IPS-15b (cell line): Measurements from ENCODE around the gene DTX2.
"Not testable (repeated sequence)": the region's sequence is repeated elsewhere in the genome, so short reads cannot be mapped to it uniquely, and the experiment has no call there.

ENCODE experiments used
- H3K27me3 ChIP-seq: one replicate; pipeline ENCODE4 v1.6.1; 2013; ENCODE audit warnings: low read length; ENCODE audit not compliant: control insufficient read depth, insufficient read depth
- H3K36me3 ChIP-seq: one replicate; pipeline ENCODE4 v1.6.1; 2013; ENCODE audit warnings: low read length; ENCODE audit not compliant: control insufficient read depth, insufficient read depth
- H3K4me1 ChIP-seq: one replicate; pipeline ENCODE4 v1.6.1; 2013; ENCODE audit warnings: mild to moderate bottlenecking, low read length; ENCODE audit not compliant: control insufficient read depth, insufficient read depth
- H3K4me3 ChIP-seq: one replicate; pipeline ENCODE4 v1.5.1; 2013; ENCODE audit warnings: low read depth, low read length
- H3K9ac ChIP-seq: one replicate; pipeline ENCODE4 v1.6.1; 2013; ENCODE audit warnings: low read depth, mild to moderate bottlenecking, low read length
- H3K9me3 ChIP-seq: one replicate; pipeline ENCODE4 v1.6.1; 2013; ENCODE audit warnings: mild to moderate bottlenecking, low read length; ENCODE audit not compliant: control insufficient read depth, insufficient read depth

Gene DTX2

DNA sequence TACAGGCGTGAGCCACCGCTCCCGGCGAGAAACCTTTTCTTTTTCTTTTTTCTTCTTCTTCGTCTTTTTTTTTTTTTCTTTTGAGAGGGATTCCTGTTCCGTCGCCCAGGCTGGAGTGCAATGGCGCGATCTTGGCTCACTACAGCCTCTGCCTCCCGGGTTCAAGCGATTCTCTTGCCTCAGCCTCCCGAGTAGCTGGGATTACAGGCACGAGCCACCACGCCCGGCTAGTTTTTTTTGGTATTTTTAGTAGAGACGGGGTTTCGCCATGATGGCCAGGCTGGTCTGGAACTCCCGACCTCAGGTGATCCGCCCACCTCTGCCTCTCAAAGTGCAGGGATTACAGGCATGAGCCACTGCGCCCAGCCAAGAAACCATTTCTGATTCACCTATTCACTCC, 742 bp upstream of the DTX2 start:
- not testable (repeated sequence) for H3K4me1 ChIP-seq, H3K36me3 ChIP-seq, H3K27me3 ChIP-seq, H3K9me3 ChIP-seq, H3K9ac ChIP-seq, H3K4me3 ChIP-seq

DNA sequence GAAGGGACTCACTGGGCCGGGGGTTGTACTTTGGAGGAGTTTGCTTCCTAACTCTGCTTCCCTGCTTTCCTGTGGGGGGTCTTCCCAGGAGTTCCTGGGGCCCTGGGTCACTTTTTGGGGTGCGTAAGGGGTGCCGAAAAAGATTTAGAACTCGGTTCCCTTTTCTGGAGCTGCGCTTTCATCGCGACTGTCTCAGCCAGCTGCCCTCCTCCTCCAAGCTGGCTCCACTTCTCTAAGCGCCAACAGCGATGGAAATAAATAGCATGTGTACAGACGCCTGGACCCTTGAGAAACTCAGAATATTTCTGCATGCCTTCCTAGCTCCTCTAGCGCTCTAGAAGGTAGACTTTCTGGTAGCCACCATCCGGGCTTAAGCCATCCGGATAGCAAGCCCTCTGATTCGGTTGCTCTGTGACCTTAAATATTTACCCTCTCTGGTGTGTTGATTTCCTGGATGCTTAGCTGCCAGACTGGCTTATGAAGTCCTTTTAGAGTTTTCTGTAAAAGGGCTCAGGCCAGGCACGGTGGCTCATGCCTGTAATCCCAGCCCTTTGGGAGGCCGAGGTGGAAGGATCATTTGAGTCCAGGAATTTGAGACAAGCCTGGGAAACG, 868 bp downstream of the DTX2 start:
- H3K4me1 ChIP-seq, H3K27me3 ChIP-seq, H3K36me3 ChIP-seq, H3K9ac ChIP-seq, H3K4me3 ChIP-seq, H3K9me3 ChIP-seq: not testable (repeated sequence)

DNA sequence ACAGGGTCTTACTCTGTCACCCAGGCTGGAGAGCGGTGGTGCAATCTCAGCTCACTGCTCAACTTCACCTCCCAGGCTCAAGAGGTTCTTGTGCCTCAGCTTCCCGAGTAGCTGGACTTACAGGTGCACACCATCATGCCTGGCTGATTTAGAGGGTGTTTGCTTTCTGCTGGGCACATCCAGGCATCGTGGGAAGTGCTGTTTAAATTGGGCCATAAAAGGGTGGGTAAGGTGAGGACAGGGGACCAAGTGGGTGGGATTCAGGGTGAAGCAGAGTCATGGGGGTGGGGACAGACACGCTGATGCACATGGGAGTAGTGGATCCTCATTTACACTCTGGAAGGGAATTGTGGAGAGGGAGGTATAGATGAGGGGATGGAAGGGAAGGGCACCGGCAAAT, 3.5 kb downstream of the DTX2 start:
- H3K4me1 ChIP-seq, H3K27me3 ChIP-seq, H3K36me3 ChIP-seq, H3K9ac ChIP-seq, H3K4me3 ChIP-seq, H3K9me3 ChIP-seq: not testable (repeated sequence)

DNA sequence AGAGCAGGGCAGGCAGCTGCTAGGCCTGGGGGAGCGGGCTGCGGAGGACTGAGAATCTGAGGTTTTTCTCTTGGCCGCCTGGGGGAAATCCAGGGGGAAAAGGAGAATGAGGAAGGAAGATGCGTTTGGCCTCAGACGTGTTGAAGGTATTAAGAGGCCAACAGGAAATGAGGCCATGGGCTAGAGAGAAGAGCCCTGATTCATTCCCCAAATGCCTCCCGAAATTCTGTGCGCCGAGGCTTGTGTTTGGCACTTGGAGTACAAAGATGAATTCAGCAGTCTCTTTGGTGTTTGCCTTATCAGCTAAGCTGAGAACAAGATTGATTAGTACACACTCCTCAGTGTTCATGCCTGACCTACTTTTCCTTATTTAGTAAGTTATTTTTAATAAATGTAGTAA, 4.4 kb downstream of the DTX2 start:
- H3K27me3 ChIP-seq, H3K4me3 ChIP-seq, H3K36me3 ChIP-seq, H3K4me1 ChIP-seq, H3K9ac ChIP-seq, H3K9me3 ChIP-seq: not testable (repeated sequence)

DNA sequence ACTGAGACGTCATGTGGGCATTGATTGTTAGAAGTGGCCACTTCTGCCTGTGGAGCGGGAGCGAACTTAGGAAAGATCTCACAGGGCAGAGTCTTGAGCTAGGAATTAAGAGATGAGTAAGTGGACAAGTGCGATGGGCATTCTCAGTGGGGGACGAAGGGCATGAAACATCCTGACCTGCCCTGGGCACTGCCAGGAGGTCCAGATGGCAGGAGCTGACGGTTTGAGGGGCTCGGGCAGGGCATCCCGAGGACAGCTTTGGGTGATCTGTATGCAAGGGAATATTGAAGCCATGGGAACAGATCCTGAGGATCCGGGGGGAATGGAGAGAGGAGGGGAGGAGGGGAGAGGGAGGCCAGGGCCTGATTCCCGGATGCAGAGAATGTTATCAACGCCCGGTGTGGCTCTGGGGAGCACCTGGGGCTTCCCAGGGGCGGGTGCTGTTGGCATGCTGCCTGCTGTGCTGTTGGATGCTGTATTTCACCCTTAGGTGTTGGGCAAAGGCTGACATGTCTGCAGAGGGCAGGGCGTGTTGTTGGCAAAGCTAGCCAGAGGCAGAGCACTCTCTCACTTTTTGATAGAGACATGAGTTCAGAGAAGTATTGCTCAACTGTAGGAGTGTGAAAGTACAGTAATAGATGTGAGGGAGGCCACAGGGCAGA, 6.4 kb downstream of the DTX2 start:
- H3K27me3 ChIP-seq, H3K4me1 ChIP-seq, H3K9me3 ChIP-seq, H3K9ac ChIP-seq, H3K36me3 ChIP-seq, H3K4me3 ChIP-seq: not testable (repeated sequence)

DNA sequence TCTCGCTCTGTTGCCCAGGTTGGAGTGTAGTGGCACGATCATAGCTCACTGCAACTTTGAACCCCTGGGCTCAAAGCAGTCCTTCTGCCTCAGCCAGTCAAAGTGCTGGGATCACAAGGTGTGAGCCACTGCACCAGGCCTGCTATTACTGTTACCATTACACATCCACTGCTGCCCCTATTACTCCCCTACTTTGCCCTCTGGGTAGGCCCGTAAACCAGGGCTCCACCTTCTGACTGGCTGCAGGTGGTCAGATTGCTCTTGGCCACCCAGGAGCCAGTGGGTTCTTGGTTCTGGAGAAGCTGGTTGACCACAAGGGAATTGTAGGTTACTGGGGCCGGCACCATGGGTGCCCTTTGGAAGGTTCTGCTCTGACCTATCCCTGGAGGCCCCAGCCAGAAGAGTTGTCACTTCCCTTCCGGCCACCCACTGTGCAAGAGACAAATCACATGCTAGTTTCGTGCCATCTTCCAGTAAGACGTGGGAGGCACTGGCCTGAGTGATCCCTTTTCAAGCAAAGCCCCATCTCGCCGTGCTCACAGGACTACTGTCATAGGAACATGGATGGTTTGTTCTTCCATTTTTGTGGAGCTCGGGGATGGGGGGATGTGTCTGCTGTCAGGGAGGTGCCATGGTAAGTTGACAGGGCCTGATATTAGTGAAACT, 10.2 kb downstream of the DTX2 start:
- not testable (repeated sequence) for H3K27me3 ChIP-seq, H3K36me3 ChIP-seq

DNA sequence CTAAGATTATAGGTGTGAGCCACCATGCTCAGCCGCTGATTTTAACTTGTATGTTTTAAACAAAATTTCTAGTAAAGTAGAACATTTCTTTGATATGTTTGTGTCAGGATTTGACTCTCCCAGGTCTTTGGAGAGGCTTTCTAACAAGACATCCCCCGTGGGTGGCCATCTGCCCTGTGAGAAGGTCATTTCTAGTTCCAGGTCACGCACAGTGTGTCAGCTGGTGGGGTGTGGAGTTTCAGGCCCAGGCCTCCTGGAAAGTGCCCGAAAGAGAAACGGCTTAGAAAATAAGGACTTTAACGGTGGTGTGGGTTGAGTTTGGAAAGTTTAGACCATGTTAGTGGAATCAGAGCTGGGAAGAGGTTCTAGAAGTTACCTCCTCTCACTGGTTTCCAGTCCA, 11.6 kb downstream of the DTX2 start:
- not testable (repeated sequence) for H3K9me3 ChIP-seq, H3K27me3 ChIP-seq, H3K4me3 ChIP-seq, H3K36me3 ChIP-seq, H3K4me1 ChIP-seq, H3K9ac ChIP-seq

More for the DNA sequence above, 10.2 kb downstream of the DTX2 start:
- H3K4me1 ChIP-seq, H3K4me3 ChIP-seq, H3K9me3 ChIP-seq, H3K9ac ChIP-seq: not testable (repeated sequence)

DNA sequence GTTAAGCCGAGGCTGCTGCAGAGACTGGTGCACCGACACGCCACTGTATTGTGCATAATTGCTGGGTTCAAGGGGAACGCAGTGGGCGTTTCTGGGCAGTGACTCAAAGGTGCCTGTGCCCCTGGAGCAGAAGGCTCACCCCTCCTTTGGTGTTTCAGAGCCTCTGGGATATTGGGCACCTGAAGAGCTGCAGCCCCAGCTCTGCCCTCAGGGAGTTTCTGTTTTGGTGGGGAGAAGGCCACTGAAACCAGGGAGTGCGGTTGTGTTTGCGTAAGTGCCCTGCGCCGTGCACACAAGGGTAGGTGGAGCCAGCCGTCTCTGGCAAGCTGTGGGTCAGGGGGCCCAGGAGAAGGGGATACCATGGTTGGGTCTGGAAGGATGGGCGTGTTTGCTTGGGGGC, 14.8 kb downstream of the DTX2 start:
- not testable (repeated sequence) for H3K9ac ChIP-seq, H3K27me3 ChIP-seq, H3K4me1 ChIP-seq, H3K4me3 ChIP-seq, H3K36me3 ChIP-seq, H3K9me3 ChIP-seq

DNA sequence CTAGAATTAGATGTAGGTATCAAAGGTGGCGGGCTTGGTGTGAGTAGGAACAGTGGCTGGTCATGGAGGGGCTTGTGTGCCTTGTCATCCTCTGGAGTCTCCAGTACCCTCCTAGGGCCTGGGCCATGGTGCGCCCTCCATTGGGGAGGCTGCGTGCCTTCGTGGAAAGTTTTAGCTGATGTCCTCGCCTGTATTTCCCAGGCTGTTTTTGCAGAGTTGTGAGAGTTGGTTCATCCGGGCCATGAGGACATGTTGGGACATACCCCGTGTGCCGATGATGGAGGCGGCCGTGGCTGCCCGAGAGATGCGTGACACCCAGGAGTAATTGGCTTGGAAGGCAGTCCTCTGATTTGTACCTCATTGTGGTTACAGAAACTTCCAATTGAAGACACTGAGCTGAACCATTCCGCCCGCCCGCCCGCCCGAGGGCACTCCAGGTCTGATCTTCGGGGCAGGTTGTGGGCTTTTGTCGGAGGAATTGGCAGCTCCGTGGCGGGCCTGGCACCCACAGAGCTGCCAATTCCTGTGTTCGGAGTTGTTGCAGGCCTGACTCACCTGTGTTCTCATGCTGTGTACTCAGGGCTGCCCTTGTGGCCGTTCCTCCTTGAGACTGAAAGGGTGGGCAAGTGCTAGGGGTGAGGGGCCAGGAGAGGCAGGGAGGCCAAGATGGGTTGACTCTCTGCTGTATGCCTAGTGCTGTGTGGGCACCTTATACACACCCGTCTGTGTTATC, 15.4 kb downstream of the DTX2 start:
- H3K4me1 ChIP-seq, H3K4me3 ChIP-seq, H3K9me3 ChIP-seq, H3K27me3 ChIP-seq, H3K36me3 ChIP-seq, H3K9ac ChIP-seq: not testable (repeated sequence)

DNA sequence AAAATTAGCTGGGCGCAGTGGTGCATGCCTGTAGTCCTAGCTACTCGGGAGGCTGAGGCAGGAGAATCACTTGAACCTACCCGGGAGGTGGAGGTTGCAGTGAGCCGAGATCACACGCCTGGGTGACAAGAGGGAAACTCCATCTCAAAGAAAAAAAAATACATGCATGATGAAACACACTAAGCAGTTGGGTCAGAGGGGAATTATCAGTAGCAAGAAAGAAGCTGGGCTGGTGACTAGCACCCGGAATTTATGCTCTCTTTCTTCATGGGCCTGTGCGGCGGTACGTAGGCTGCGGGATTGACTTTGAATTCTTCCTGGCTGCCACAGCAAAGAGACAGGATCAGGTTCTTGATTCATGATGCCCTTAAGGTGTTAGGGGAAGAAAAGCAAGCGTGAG, 18.1 kb downstream of the DTX2 start:
- H3K27me3 ChIP-seq: not testable (repeated sequence)

DNA sequence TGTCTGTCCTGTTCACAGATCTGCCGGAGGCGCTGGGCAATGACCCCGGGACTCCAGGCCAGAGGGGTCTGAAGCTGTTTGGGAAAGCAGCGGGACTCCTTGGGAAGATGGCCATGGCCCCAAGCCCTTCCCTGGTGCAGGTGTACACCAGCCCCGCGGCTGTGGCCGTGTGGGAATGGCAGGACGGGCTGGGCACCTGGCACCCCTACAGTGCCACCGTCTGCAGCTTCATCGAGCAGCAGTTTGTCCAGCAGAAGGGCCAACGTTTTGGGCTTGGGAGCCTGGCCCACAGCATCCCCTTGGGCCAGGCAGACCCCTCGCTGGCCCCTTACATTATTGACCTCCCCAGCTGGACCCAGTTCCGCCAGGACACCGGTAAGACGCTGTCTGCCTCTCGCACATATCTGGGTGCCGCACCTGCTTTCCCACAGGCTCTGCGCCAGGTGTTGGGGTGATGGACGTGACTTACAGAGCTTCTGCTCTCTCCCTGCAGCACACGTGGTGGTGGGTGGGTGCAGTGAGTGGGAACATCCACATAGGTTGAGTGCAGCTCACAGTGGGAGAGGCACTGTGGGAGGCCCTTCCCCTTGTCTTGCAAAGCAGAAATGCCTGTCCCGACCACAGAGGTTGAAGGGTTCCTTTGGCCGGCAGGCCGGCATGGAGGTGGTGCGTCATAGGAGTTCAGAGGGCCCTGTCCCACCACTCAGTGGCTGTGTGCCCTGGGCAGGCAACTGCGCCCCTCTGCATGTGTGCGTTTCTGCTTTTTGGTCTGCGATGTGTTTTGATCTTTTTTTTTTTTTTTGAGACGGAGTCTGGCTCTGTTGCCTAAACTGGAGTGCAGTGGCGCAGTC, 19.1 kb downstream of the DTX2 start:
- not testable (repeated sequence) for H3K27me3 ChIP-seq, H3K9ac ChIP-seq, H3K4me1 ChIP-seq, H3K36me3 ChIP-seq, H3K4me3 ChIP-seq, H3K9me3 ChIP-seq

More for the DNA sequence above, 18.1 kb downstream of the DTX2 start:
- not testable (repeated sequence) for H3K9me3 ChIP-seq, H3K4me1 ChIP-seq, H3K4me3 ChIP-seq, H3K9ac ChIP-seq, H3K36me3 ChIP-seq
